Thyroid gland (tissue), 4 donors: Measurements from ENCODE around the gene HS6ST2. TPM values are rescaled to one million over a fixed set of nuclear protein-coding genes. Genes with fewer than 3 reads are reported as not detected.

ENCODE experiments used
- DNase-seq, 2 donors: peaks; one replicate each; pipeline ENCODE4 v3.0.0-alpha.2; 2019
- H3K27ac ChIP-seq, 3 donors: fragments of 200-600 bp; sonication (generic); 1 replicate in 2 of 3; 2 replicates in 1 of 3; pipeline ENCODE4 v1.5.1; 2016 to 2019; ENCODE audit warnings: mild to moderate bottlenecking in 1 of 3, moderate library complexity in 1 of 3
- H3K27me3 ChIP-seq: fragments of 200-600 bp; sonication (generic); one replicate; pipeline ENCODE4 v1.5.1; 2019
- H3K36me3 ChIP-seq, 2 donors: fragments of 200-600 bp; sonication (generic); one replicate each; pipeline ENCODE4 v1.5.1; 2016 to 2019
- H3K4me1 ChIP-seq, 2 donors: fragments of 200-600 bp; sonication (generic); one replicate each; pipeline ENCODE4 v1.5.1; 2017 to 2019
- H3K4me3 ChIP-seq, 3 donors: fragments of 200-600 bp; sonication (generic); replicated peaks in 1 of 3; 1 replicate in 2 of 3; 2 replicates in 1 of 3; pipeline ENCODE4 v1.5.1; 2016; ENCODE audit warnings: mild to moderate bottlenecking in 1 of 3
- H3K9me3 ChIP-seq: fragments of 200-600 bp; sonication (generic); one replicate; pipeline ENCODE4 v1.5.1; 2017
- CTCF ChIP-seq, 6 experiments: fragments of 200-600 bp in 3 of 6; fragments of 450-650 bp in 3 of 6; sonication (generic) in 3 of 6; IDR thresholded peaks; one replicate each; pipeline ENCODE4 v1.5.1; 2016 to 2019; ENCODE audit warnings: antibody characterized with exemption in 6 of 6, mild to moderate bottlenecking in 2 of 6, inconsistent platforms in 1 of 6, moderate library complexity in 1 of 6
- POLR2A ChIP-seq, 2 donors: fragments of 450-650 bp; IDR thresholded peaks; one replicate each; pipeline ENCODE4 v1.6.1; 2017; ENCODE audit warnings: antibody characterized with exemption in 2 of 2, mild to moderate bottlenecking in 2 of 2, moderate library complexity in 1 of 2
- WGBS, 2 donors: methylation state at CpG; one replicate each; pipeline ENCODE4 v1.1.5; 2017; 5-methylcytosine and 5-hydroxymethylcytosine counted together
- intact Hi-C: fragments of 100-400 bp; cut with DNase I; formaldehyde crosslinking; loops from one replicate; pipeline ENCODE4 v1.15.1; 2023
- total RNA-seq, 4 donors: library from RNA; depleted of rRNA; stranded (reverse); fragments of >200 nt; gene quantifications; one replicate each; pipeline ENCODE4 v1.2.3, GENCODE V29; 2016

The HS6ST2 gene
- total RNA-seq, 4 donors from 2014 or later, result 0.11 to 0.78 (median 0.38) TPM; not detected in 1

- intact Hi-C loops, result no loop called here
Observed at GRCh38 chrX:132778917-132779316, 179.5 kb downstream of the HS6ST2 start.

GRCh38 chrX:132776486-132777210 is 181.8 kb downstream of the HS6ST2 start:
- Histone ChIP-seq H3K9me3 (no peaks in the 10 kb centered on the region), H3K27me3 (no peaks in the 10 kb centered on the region), H3K4me3 (no peak overlapping the region), H3K27ac (no peak overlapping the region), H3K4me1 (no peaks in the 10 kb centered on the region), H3K36me3 (no peaks in the 10 kb centered on the region)
- no peak for DNase-seq
- WGBS, 2 donors, result 84 to 93% methylated on average over 6 of the region's 6 CpGs
- intact Hi-C loops, result no loop called here
- TF ChIP-seq CTCF (IDR thresholded peaks at IDR 0.05) (no peak), POLR2A (IDR thresholded peaks at IDR 0.05) (no peak)

More at GRCh38 chrX:132778917-132779316, 179.5 kb downstream of the HS6ST2 start:
- Histone ChIP-seq H3K9me3 (no peaks in the 10 kb centered on the region), H3K27me3 (no peaks in the 10 kb centered on the region), H3K36me3 (no peaks in the 10 kb centered on the region), H3K4me1 (no peaks in the 10 kb centered on the region), H3K27ac (no peak overlapping the region), H3K4me3 (no peak overlapping the region)
- no peak for DNase-seq
- TF ChIP-seq POLR2A (IDR thresholded peaks at IDR 0.05) (no peak), CTCF (IDR thresholded peaks at IDR 0.05) (no peak)

- WGBS, 2 donors, result 80 to 81% methylated on average over 7 of the region's 7 CpGs
- no peaks in the 10 kb centered on the region for H3K27me3 ChIP-seq
- no peaks in the 10 kb centered on the region for H3K36me3 ChIP-seq
- no peaks in the 10 kb centered on the region for H3K9me3 ChIP-seq
- intact Hi-C loops, result no loop called here
- no peak for DNase-seq
- TF ChIP-seq CTCF (IDR thresholded peaks at IDR 0.05) (no peak), POLR2A (IDR thresholded peaks at IDR 0.05) (no peak)
- H3K4me1 ChIP-seq, result no peaks in the 10 kb centered on the region
- no peak overlapping the region for H3K27ac ChIP-seq
- no peak overlapping the region for H3K4me3 ChIP-seq
Observed at GRCh38 chrX:132775263-132775823, 183.1 kb downstream of the HS6ST2 start.

- H3K27ac ChIP-seq, result no peak overlapping the region
- H3K4me3 ChIP-seq, result no peak overlapping the region
- intact Hi-C loops, result no loop called here
- no peak for DNase-seq
- H3K27me3 ChIP-seq, result no peaks in the 10 kb centered on the region
- H3K4me1 ChIP-seq, result no peaks in the 10 kb centered on the region
- TF ChIP-seq CTCF (IDR thresholded peaks at IDR 0.05) (no peak), POLR2A (IDR thresholded peaks at IDR 0.05) (no peak)
- H3K36me3 ChIP-seq, result no peaks in the 10 kb centered on the region
- 56 to 68% methylated on average over 5 of the region's 5 CpGs for WGBS, 2 donors
- no peaks in the 10 kb centered on the region for H3K9me3 ChIP-seq
Observed at GRCh38 chrX:132774010-132774714, 184.3 kb downstream of the HS6ST2 start.

GRCh38 chrX:132769609-132770008 is 188.8 kb downstream of the HS6ST2 start:
- intact Hi-C loops, result no loop called here
- WGBS, 2 donors, result 92 to 96% methylated on average over 7 of the region's 7 CpGs

More at GRCh38 chrX:132769609-132770008, 188.8 kb downstream of the HS6ST2 start:
- DNase-seq, result no peak
- no peaks in the 10 kb centered on the region for H3K27me3 ChIP-seq
- TF ChIP-seq CTCF (IDR thresholded peaks at IDR 0.05), result no peak
- TF ChIP-seq POLR2A (IDR thresholded peaks at IDR 0.05), result no peak
- no peaks in the 10 kb centered on the region for H3K4me1 ChIP-seq
- no peaks in the 10 kb centered on the region for H3K9me3 ChIP-seq
- H3K27ac ChIP-seq, result no peak overlapping the region
- no peaks in the 10 kb centered on the region for H3K36me3 ChIP-seq
- no peak overlapping the region for H3K4me3 ChIP-seq
